LoVo (cell line): ENCODE data around the gene PEX16.

ENCODE experiments used
- DNase-seq: peaks from one replicate; pipeline ENCODE4 v3.0.0-alpha.2; 2016; ENCODE audit warnings: low spot score

The PEX16 gene

GRCh38 chr11:45897556-45897955 lies 20.1 kb downstream of the PEX16 start:
- DNase-seq: no peak

GRCh38 chr11:45896422-45896984 lies 21.2 kb downstream of the PEX16 start:
- no peak for DNase-seq

GRCh38 chr11:45895553-45896259 lies 22.0 kb downstream of the PEX16 start:
- DNase-seq: no peak

- DNase-seq: no peak
Measured at GRCh38 chr11:45894555-45895247, 23.0 kb downstream of the PEX16 start.

GRCh38 chr11:45892856-45893255 lies 24.8 kb downstream of the PEX16 start:
- no peak for DNase-seq

- no peak for DNase-seq
Measured at GRCh38 chr11:45890886-45891550, 26.7 kb downstream of the PEX16 start.

- DNase-seq: no peak
Measured at GRCh38 chr11:45889966-45890365, 27.7 kb downstream of the PEX16 start.

GRCh38 chr11:45889555-45889954 lies 28.1 kb downstream of the PEX16 start:
- no peak for DNase-seq

- no peak for DNase-seq
Measured at GRCh38 chr11:45887587-45887986, 30.1 kb downstream of the PEX16 start.

GRCh38 chr11:45886816-45887520 lies 30.7 kb downstream of the PEX16 start:
- DNase-seq: no peak

GRCh38 chr11:45885921-45886721 lies 31.6 kb downstream of the PEX16 start:
- no peak for DNase-seq

- DNase-seq: peak; percentile 71
Measured at GRCh38 chr11:45885274-45885920, 32.3 kb downstream of the PEX16 start, which contains the start of gene MAPK8IP1. Gene MAPK8IP1 (plus strand): TSS chr11:45885651. CDS start chr11:45885821, 170 bp downstream.

- no peak for DNase-seq
Measured at GRCh38 chr11:45884596-45885185, 33.0 kb downstream of the PEX16 start.

GRCh38 chr11:45881708-45882368 lies 35.8 kb downstream of the PEX16 start:
- peak; percentile 18 for DNase-seq

- no peak for DNase-seq
Measured at GRCh38 chr11:45880772-45881570, 36.7 kb downstream of the PEX16 start.

- peak; percentile 42 for DNase-seq
Measured at GRCh38 chr11:45879803-45880686, 37.6 kb downstream of the PEX16 start.

GRCh38 chr11:45877845-45878244 lies 39.8 kb downstream of the PEX16 start:
- no peak for DNase-seq

GRCh38 chr11:45877221-45877620 lies 40.5 kb downstream of the PEX16 start:
- no peak for DNase-seq
